HepG2 (cell line): Measurements from ENCODE around the gene ANKRD13D. TPM values are rescaled to one million over a fixed set of nuclear protein-coding genes. Genes with fewer than 3 reads are reported as not detected.
A peak's percentile ranks its signal among the peaks of the same experiment; 100 is the strongest.

Experiments
- GTF3A ChIP-seq: sonication (generic); formaldehyde crosslinking; conservative IDR thresholded peaks from 2 replicates; pipeline ENCODE4 v1.4.0; 2020; ENCODE audit warnings: mild to moderate bottlenecking, missing genetic modification reagents
- HHEX ChIP-seq: IDR thresholded peaks from 2 replicates; pipeline ENCODE4 v1.6.1; 2016; ENCODE audit warnings: control low read depth
- HOXA9 ChIP-seq: sonication (generic); formaldehyde crosslinking; IDR thresholded peaks from 2 replicates; pipeline ENCODE4 v1.8.1; 2022; ENCODE audit warnings: missing genetic modification reagents, mild to moderate bottlenecking, moderate library complexity, borderline replicate concordance
- KDM3A ChIP-seq: IDR thresholded peaks from 2 replicates; pipeline ENCODE4 v1.6.1; 2018; ENCODE audit warnings: low read depth, missing compliant biosample characterization
- KMT2A ChIP-seq: sonication (generic); formaldehyde crosslinking; IDR thresholded peaks from 2 replicates; pipeline ENCODE4 v1.4.0; 2020; ENCODE audit warnings: missing genetic modification reagents
- NCOA5 ChIP-seq: sonication (generic); formaldehyde crosslinking; IDR thresholded peaks from 2 replicates; pipeline ENCODE4 v1.4.0; 2020; ENCODE audit warnings: missing genetic modification reagents
- NFKBIZ ChIP-seq: IDR thresholded peaks from 2 replicates; pipeline ENCODE4 v1.6.1; 2018; ENCODE audit warnings: missing genetic modification reagents, missing compliant biosample characterization
- POLR2A ChIP-seq, 2 experiments: IDR thresholded peaks; 2 replicates each; pipeline ENCODE4 v1.6.1; 2011; ENCODE audit warnings: low read depth in 2 of 2, low read length in 2 of 2, mild to moderate bottlenecking in 1 of 2, moderate library complexity in 1 of 2; ENCODE audit not compliant: insufficient read depth in 1 of 2
- POLR2G ChIP-seq: fragments of 200-400 bp; formaldehyde crosslinking; IDR thresholded peaks from 2 replicates; pipeline ENCODE4 v1.6.1; 2018; ENCODE audit warnings: mild to moderate bottlenecking, low read depth, low read length, moderate library complexity
- SALL2 ChIP-seq: sonication (generic); formaldehyde crosslinking; IDR thresholded peaks from 2 replicates; pipeline ENCODE4 v1.8.1; 2023; ENCODE audit warnings: mild to moderate bottlenecking, missing genetic modification reagents, inconsistent platforms
- XBP1 ChIP-seq: sonication (generic); formaldehyde crosslinking; IDR thresholded peaks from 2 replicates; pipeline ENCODE4 v1.5.0; 2020; ENCODE audit warnings: missing genetic modification reagents
- ZC3H13 ChIP-seq: sonication (generic); formaldehyde crosslinking; IDR thresholded peaks from 2 replicates; pipeline ENCODE4 v1.8.1; 2023; ENCODE audit warnings: mild to moderate bottlenecking, missing genetic modification reagents, moderate library complexity
- ZFP37 ChIP-seq: sonication (generic); formaldehyde crosslinking; IDR thresholded peaks from 2 replicates; pipeline ENCODE4 v1.4.0; 2020; ENCODE audit warnings: missing genetic modification reagents, borderline replicate concordance
- ZMYM3 ChIP-seq: sonication (generic); formaldehyde crosslinking; IDR thresholded peaks from 2 replicates; pipeline ENCODE4 v1.5.1; 2020; ENCODE audit warnings: mild to moderate bottlenecking, missing genetic modification reagents
- ZNF264 ChIP-seq: sonication (generic); formaldehyde crosslinking; IDR thresholded peaks from 2 replicates; pipeline ENCODE4 v1.4.0; 2020; ENCODE audit warnings: missing genetic modification reagents
- ZNF451 ChIP-seq: sonication (generic); formaldehyde crosslinking; IDR thresholded peaks from 2 replicates; pipeline ENCODE4 v1.5.0; 2020; ENCODE audit warnings: mild to moderate bottlenecking, missing genetic modification reagents
- ZNF607 ChIP-seq: sonication (generic); formaldehyde crosslinking; IDR thresholded peaks from 2 replicates; pipeline ENCODE4 v1.5.1; 2020; ENCODE audit warnings: missing genetic modification reagents, mild to moderate bottlenecking, borderline replicate concordance
- ZNF614 ChIP-seq: IDR thresholded peaks from 2 replicates; pipeline ENCODE4 v1.6.1; 2018; ENCODE audit warnings: missing biosample characterization, missing genetic modification reagents, inconsistent platforms, borderline replicate concordance
- ZNF883 ChIP-seq: sonication (generic); formaldehyde crosslinking; IDR thresholded peaks from 2 replicates; pipeline ENCODE4 v1.5.1; 2020; ENCODE audit warnings: mild to moderate bottlenecking, missing genetic modification reagents; ENCODE audit errors: not compliant biosample characterization
- ZSCAN21 ChIP-seq: sonication (generic); formaldehyde crosslinking; IDR thresholded peaks from 2 replicates; pipeline ENCODE4 v1.8.0; 2022; ENCODE audit warnings: mild to moderate bottlenecking, missing genetic modification reagents, moderate library complexity, borderline replicate concordance
- polyA plus RNA-seq, 8 experiments: library from polyadenylated mRNA; depleted of rRNA in 3 of 8; stranded (reverse) in 7 of 8; unstranded in 1 of 8; fragments of >200 nt; fragmentation: Illumina TruSeq in 4 of 8; extraction: Trizol in 4 of 8; gene quantifications; 2 replicates each; pipeline versions ENCODE4 v1.2.1 to v1.2.3, GENCODE V29; 2011 to 2016; ENCODE audit warnings: low read depth in 4 of 8, missing spikeins in 1 of 8, mixed read lengths in 1 of 8; ENCODE audit not compliant: insufficient read depth in 1 of 8
- total RNA-seq, 5 experiments: library from RNA; depleted of rRNA; stranded (reverse); fragments of >200 nt; fragmentation: Illumina TruSeq; extraction: Trizol; gene quantifications; 2 replicates each; pipeline ENCODE4 v1.2.3, GENCODE V29; 2016; ENCODE audit warnings: low read depth in 1 of 5
- TF ChIP-seq, protein P1 (sequence below): IDR thresholded peaks from 2 replicates; pipeline ENCODE4 v1.6.1; 2016; ENCODE audit warnings: mild to moderate bottlenecking
- TF ChIP-seq, protein P2 (sequence below): sonication (generic); formaldehyde crosslinking; IDR thresholded peaks from 2 replicates; pipeline ENCODE4 v1.4.0; 2020; ENCODE audit warnings: missing genetic modification reagents
- TF ChIP-seq, protein P3 (sequence below): sonication (generic); formaldehyde crosslinking; IDR thresholded peaks from 2 replicates; pipeline ENCODE4 v1.4.0; 2020; ENCODE audit warnings: mild to moderate bottlenecking, missing genetic modification reagents
- TF ChIP-seq, protein P4 (sequence below), 2 experiments: sonication (generic) in 1 of 2; formaldehyde crosslinking in 1 of 2; IDR thresholded peaks; 2 replicates each; pipeline versions ENCODE4 v1.4.0 to v1.6.1; 2018 to 2020; ENCODE audit warnings: missing genetic modification reagents in 2 of 2, borderline replicate concordance in 1 of 2, low read depth in 1 of 2, mild to moderate bottlenecking in 1 of 2, missing biosample characterization in 1 of 2

ANKRD13D gene
- total and polyA plus RNA-seq, 2 of the 13 experiments (the other 11 are each of a cell fraction or from before 2014, with no cell fraction given) = 18.6 to 27.3 TPM

DNA sequence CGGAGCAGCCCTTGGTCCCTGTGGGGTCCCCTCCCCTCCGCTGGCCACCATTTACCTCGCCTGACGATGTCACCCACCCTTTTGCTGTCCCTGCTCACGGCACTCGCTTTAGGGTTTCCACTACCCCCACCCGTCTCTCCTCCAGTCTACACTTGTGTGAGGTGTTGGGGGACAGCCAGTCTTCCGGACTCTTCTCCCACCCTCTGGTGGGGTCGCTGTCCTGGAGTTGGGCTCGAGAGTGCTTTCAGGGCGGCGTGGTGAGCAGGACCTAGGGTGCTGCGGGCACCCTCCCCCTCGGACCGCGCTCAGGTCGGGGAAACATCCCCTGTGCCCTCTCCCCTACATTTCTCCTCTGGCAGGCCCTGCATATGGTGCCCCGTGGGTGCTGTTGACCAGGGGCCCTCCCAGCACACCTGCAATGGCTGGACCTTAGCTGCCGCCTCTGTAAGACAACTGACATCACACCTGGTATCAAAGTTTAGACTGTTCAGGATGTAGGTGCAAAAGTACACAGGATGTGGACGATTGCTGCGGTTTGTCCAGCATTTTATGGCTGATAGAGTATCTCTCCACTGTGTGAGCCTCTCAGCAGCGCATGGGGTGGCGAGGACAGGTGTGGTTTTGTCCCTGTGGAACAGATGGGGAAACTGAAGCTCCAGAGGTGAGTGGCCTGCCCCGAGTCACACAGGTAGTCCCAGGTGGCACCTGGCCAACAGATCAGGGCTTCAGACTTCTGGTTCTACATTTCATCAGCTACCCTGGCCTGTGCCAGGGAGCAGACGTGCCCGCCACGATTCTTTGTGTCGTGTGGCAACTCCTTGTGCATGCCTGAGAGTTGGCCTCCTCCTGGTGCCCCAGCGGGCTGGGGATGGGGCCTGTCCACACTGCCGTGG, 21.7 kb upstream of the ANKRD13D start (continued):
- 0 out of 2 replicates have a peak, but pooled peaks have one; percentile 3 for TF ChIP-seq ZMYM3
- TF ChIP-seq, protein P1, sequence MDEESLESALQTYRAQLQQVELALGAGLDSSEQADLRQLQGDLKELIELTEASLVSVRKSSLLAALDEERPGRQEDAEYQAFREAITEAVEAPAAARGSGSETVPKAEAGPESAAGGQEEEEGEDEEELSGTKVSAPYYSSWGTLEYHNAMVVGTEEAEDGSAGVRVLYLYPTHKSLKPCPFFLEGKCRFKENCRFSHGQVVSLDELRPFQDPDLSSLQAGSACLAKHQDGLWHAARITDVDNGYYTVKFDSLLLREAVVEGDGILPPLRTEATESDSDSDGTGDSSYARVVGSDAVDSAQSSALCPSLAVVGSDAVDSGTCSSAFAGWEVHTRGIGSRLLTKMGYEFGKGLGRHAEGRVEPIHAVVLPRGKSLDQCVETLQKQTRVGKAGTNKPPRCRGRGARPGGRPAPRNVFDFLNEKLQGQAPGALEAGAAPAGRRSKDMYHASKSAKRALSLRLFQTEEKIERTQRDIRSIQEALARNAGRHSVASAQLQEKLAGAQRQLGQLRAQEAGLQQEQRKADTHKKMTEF (CRISPR knock-in tag) = no peak
- TF ChIP-seq ZNF607 (CRISPR knock-in tag) = 0 out of 2 replicates have a peak, but pooled peaks have one; percentile 60
- TF ChIP-seq ZNF451 (CRISPR knock-in tag) = peak; percentile 50; the same call in 1 of the 2 replicates
- no peak for TF ChIP-seq NCOA5 (CRISPR knock-in tag)
- TF ChIP-seq POLR2A (IDR thresholded peaks at IDR 0.05; ENCODE audit: insufficient read depth in 1 of 2, low read depth in 2 of 2, low read length in 2 of 2) = peak in 1 of 2 experiments; percentile 32; a peak in 2 of 4 replicates
- TF ChIP-seq ZSCAN21 (CRISPR knock-in tag) = peak; percentile 30; the same call in 1 of the 2 replicates
- TF ChIP-seq POLR2G = peak; percentile 60; the same call in 1 of the 2 replicates
- TF ChIP-seq XBP1 (CRISPR knock-in tag) = no peak
- TF ChIP-seq, protein P2, sequence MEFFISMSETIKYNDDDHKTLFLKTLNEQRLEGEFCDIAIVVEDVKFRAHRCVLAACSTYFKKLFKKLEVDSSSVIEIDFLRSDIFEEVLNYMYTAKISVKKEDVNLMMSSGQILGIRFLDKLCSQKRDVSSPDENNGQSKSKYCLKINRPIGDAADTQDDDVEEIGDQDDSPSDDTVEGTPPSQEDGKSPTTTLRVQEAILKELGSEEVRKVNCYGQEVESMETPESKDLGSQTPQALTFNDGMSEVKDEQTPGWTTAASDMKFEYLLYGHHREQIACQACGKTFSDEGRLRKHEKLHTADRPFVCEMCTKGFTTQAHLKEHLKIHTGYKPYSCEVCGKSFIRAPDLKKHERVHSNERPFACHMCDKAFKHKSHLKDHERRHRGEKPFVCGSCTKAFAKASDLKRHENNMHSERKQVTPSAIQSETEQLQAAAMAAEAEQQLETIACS (CRISPR knock-in tag) = no peak
- TF ChIP-seq ZNF883 (CRISPR knock-in tag) = peak; percentile 64
- TF ChIP-seq, protein P3, sequence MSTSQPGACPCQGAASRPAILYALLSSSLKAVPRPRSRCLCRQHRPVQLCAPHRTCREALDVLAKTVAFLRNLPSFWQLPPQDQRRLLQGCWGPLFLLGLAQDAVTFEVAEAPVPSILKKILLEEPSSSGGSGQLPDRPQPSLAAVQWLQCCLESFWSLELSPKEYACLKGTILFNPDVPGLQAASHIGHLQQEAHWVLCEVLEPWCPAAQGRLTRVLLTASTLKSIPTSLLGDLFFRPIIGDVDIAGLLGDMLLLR (CRISPR knock-in tag) = no peak
- no peak for TF ChIP-seq KMT2A (CRISPR knock-in tag)
- no peak for TF ChIP-seq NFKBIZ (CRISPR knock-in tag)
- no peak for TF ChIP-seq ZNF614 (CRISPR knock-in tag)
- no peak for TF ChIP-seq SALL2
- no peak for TF ChIP-seq ZFP37 (CRISPR knock-in tag)
- no peak for TF ChIP-seq KDM3A
- 0 out of 2 replicates have a peak, but pooled peaks have one; percentile 42 for TF ChIP-seq HHEX (CRISPR knock-in tag)
- TF ChIP-seq ZC3H13 = 0 out of 2 replicates have a peak, but pooled peaks have one; percentile 33
- TF ChIP-seq, protein P4, sequence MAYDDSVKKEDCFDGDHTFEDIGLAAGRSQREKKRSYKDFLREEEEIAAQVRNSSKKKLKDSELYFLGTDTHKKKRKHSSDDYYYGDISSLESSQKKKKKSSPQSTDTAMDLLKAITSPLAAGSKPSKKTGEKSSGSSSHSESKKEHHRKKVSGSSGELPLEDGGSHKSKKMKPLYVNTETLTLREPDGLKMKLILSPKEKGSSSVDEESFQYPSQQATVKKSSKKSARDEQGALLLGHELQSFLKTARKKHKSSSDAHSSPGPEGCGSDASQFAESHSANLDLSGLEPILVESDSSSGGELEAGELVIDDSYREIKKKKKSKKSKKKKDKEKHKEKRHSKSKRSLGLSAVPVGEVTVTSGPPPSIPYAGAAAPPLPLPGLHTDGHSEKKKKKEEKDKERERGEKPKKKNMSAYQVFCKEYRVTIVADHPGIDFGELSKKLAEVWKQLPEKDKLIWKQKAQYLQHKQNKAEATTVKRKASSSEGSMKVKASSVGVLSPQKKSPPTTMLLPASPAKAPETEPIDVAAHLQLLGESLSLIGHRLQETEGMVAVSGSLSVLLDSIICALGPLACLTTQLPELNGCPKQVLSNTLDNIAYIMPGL (CRISPR knock-in tag; IDR thresholded peaks at IDR 0.05; ENCODE audit: borderline replicate concordance in 1 of 2, low read depth in 1 of 2) = peak; percentile 52 to 69; a peak in 3 of 4 replicates
- TF ChIP-seq ZNF264 (CRISPR knock-in tag) = no peak
- no peak for TF ChIP-seq HOXA9 (CRISPR knock-in tag)
- no peak for TF ChIP-seq GTF3A (CRISPR knock-in tag)
